H9 (cell line): Measurements from ENCODE around the gene CCR5. TPM values are rescaled to one million over a fixed set of nuclear protein-coding genes. Genes with fewer than 3 reads are reported as not detected.

Experiments
- DNase-seq: peaks from one replicate; pipeline ENCODE4 v3.0.0-alpha.2; 2017
- H2AFZ ChIP-seq: one replicate; pipeline ENCODE4 v1.6.1; 2013; ENCODE audit warnings: mild to moderate bottlenecking, low read length, control low read depth, moderate library complexity
- H2AK5ac ChIP-seq: 2 replicates; pipeline ENCODE4 v1.6.1; 2013; ENCODE audit warnings: low read length, control low read depth, mixed read lengths; ENCODE audit not compliant: insufficient read length
- H2BK120ac ChIP-seq: one replicate; pipeline ENCODE4 v1.6.1; 2013; ENCODE audit warnings: low read depth, mild to moderate bottlenecking, low read length, control low read depth, inconsistent platforms; ENCODE audit not compliant: poor library complexity, severe bottlenecking
- H2BK12ac ChIP-seq: 2 replicates; pipeline ENCODE4 v1.6.1; 2013; ENCODE audit warnings: low read length, control low read depth, mixed read lengths, low read depth; ENCODE audit not compliant: insufficient read length
- H2BK15ac ChIP-seq: 2 replicates; pipeline ENCODE4 v1.6.1; 2013; ENCODE audit warnings: low read depth, low read length, control low read depth
- H2BK20ac ChIP-seq: one replicate; pipeline ENCODE4 v1.6.1; 2013; ENCODE audit warnings: low read depth, mild to moderate bottlenecking, low read length, control low read depth, inconsistent platforms; ENCODE audit not compliant: poor library complexity, severe bottlenecking
- H2BK5ac ChIP-seq: 2 replicates; pipeline ENCODE4 v1.6.1; 2013; ENCODE audit warnings: low read length, control low read depth, mixed read lengths; ENCODE audit not compliant: insufficient read length
- H3K14ac ChIP-seq: 2 replicates; pipeline ENCODE4 v1.6.1; 2013; ENCODE audit warnings: low read length, control low read depth; ENCODE audit not compliant: insufficient read depth
- H3K18ac ChIP-seq: 2 replicates; pipeline ENCODE4 v1.6.1; 2013; ENCODE audit warnings: low read depth, mild to moderate bottlenecking, mixed read lengths, low read length, control low read depth; ENCODE audit not compliant: insufficient read length
- H3K23ac ChIP-seq: 2 replicates; pipeline ENCODE4 v1.6.1; 2013; ENCODE audit warnings: low read length, control low read depth, mixed read lengths, low read depth; ENCODE audit not compliant: insufficient read length
- H3K23me2 ChIP-seq: 2 replicates; pipeline ENCODE4 v1.6.1; 2013; ENCODE audit warnings: low read depth, mild to moderate bottlenecking, mixed read lengths, low read length, control low read depth; ENCODE audit not compliant: insufficient read length, poor library complexity, severe bottlenecking
- H3K27ac ChIP-seq: 2 replicates; pipeline ENCODE4 v1.5.1; 2013; ENCODE audit warnings: low read length, control low read depth, mixed read lengths, low read depth; ENCODE audit not compliant: insufficient read length
- H3K27me3 ChIP-seq: 2 replicates; pipeline ENCODE4 v1.6.1; 2013; ENCODE audit warnings: low read length, control low read depth, inconsistent platforms; ENCODE audit not compliant: insufficient read depth
- H3K4ac ChIP-seq: 2 replicates; pipeline ENCODE4 v1.6.1; 2013; ENCODE audit warnings: low read depth, mild to moderate bottlenecking, control low read depth, inconsistent platforms, low read length, moderate library complexity
- H3K4me1 ChIP-seq: 2 replicates; pipeline ENCODE4 v1.6.1; 2013; ENCODE audit warnings: low read length, control low read depth, inconsistent platforms; ENCODE audit not compliant: insufficient read depth
- H3K4me2 ChIP-seq: 2 replicates; pipeline ENCODE4 v1.6.1; 2013; ENCODE audit warnings: low read length, control low read depth, mixed read lengths; ENCODE audit not compliant: insufficient read length, insufficient read depth
- H3K56ac ChIP-seq: 2 replicates; pipeline ENCODE4 v1.6.1; 2013; ENCODE audit warnings: low read depth, mild to moderate bottlenecking, mixed read lengths, low read length, control low read depth; ENCODE audit not compliant: insufficient read length
- H3K79me1 ChIP-seq: 2 replicates; pipeline ENCODE4 v1.6.1; 2013; ENCODE audit warnings: low read depth, mild to moderate bottlenecking, moderate library complexity, low read length, control low read depth, inconsistent platforms; ENCODE audit not compliant: insufficient read depth, poor library complexity, severe bottlenecking
- H3K79me2 ChIP-seq: 2 replicates; pipeline ENCODE4 v1.6.1; 2013; ENCODE audit warnings: low read length, control low read depth, inconsistent platforms; ENCODE audit not compliant: insufficient read depth
- H3K9ac ChIP-seq: 2 replicates; pipeline ENCODE4 v1.6.1; 2013; ENCODE audit warnings: low read length, control low read depth, mixed read lengths; ENCODE audit not compliant: insufficient read length; ENCODE audit errors: extremely low read depth
- H3K9me3 ChIP-seq: one replicate; pipeline ENCODE4 v1.6.1; 2013; ENCODE audit warnings: low read depth, low read length, inconsistent platforms; ENCODE audit not compliant: control insufficient read depth
- H3T11ph ChIP-seq: one replicate; pipeline ENCODE4 v1.6.1; 2013; ENCODE audit warnings: mild to moderate bottlenecking, low read length, control low read depth, inconsistent platforms
- H4K20me1 ChIP-seq: one replicate; pipeline ENCODE4 v1.6.1; 2013; ENCODE audit not compliant: control insufficient read depth, insufficient read length, insufficient read depth
- H4K5ac ChIP-seq: 2 replicates; pipeline ENCODE4 v1.6.1; 2013; ENCODE audit warnings: low read depth, mild to moderate bottlenecking, mixed read lengths, low read length, control low read depth; ENCODE audit not compliant: insufficient read length
- H4K8ac ChIP-seq: replicated peaks from 2 replicates; pipeline ENCODE4 v1.6.1; 2013; ENCODE audit warnings: low read length, control low read depth, mixed read lengths, low read depth; ENCODE audit not compliant: insufficient read length
- H4K91ac ChIP-seq: 2 replicates; pipeline ENCODE4 v1.6.1; 2013; ENCODE audit warnings: low read depth, mild to moderate bottlenecking, moderate library complexity, mixed read lengths, low read length, control low read depth; ENCODE audit not compliant: insufficient read length
- H3K27ac Mint-ChIP-seq, 3 experiments: 2 replicates in 2 of 3; 3 replicates in 1 of 3; pipeline ENCODE4 v1.8.0; 2020 to 2021; ENCODE audit warnings: mixed read lengths in 3 of 3, mild to moderate bottlenecking in 1 of 3, moderate library complexity in 1 of 3
- H3K27me3 Mint-ChIP-seq: 2 replicates; pipeline ENCODE4 v1.8.0; 2021; ENCODE audit warnings: low read depth, mild to moderate bottlenecking, moderate library complexity, mixed read lengths
- H3K36me3 Mint-ChIP-seq, 3 experiments: 2 replicates in 2 of 3; 3 replicates in 1 of 3; pipeline ENCODE4 v1.8.0; 2020 to 2021; ENCODE audit warnings: low read depth in 3 of 3, mixed read lengths in 3 of 3; ENCODE audit not compliant: insufficient read depth in 1 of 3
- H3K4me1 Mint-ChIP-seq, 2 experiments: 2 replicates each; pipeline ENCODE4 v1.8.0; 2020; ENCODE audit warnings: mixed read lengths in 2 of 2
- H3K4me3 Mint-ChIP-seq, 2 experiments: 2 replicates in 1 of 2; 3 replicates in 1 of 2; pipeline ENCODE4 v1.8.0; 2020 to 2021; ENCODE audit warnings: mild to moderate bottlenecking in 2 of 2, mixed read lengths in 2 of 2, moderate library complexity in 1 of 2
- H3K9me3 Mint-ChIP-seq, 2 experiments: 2 replicates in 1 of 2; 3 replicates in 1 of 2; pipeline ENCODE4 v1.8.0; 2020; ENCODE audit warnings: mild to moderate bottlenecking in 2 of 2, mixed read lengths in 2 of 2, moderate library complexity in 1 of 2
- CTCF ChIP-seq: fragments of 200-600 bp; sonication (generic); conservative IDR thresholded peaks from 3 replicates; pipeline ENCODE4 v1.8.0; 2021; ENCODE audit warnings: antibody characterized with exemption, mild to moderate bottlenecking
- WGBS: extraction: QIAGEN DNeasy Blood & Tissue Kit; methylation state at CpG from one replicate; pipeline ENCODE4 v1.1.7; 2013; ENCODE audit warnings: missing lambda C conversion rate, low lambda C conversion rate, mixed read lengths; ENCODE audit not compliant: insufficient read length; ENCODE audit errors: extremely low coverage; 5-methylcytosine and 5-hydroxymethylcytosine counted together
- total RNA-seq: library from RNA; stranded (reverse); gene quantifications from 2 replicates; pipeline ENCODE4 v1.2.1, GENCODE V29; 2021

Gene CCR5
- total RNA-seq, 1 experiment from 2014 or later, result not detected

- H2BK5ac ChIP-seq, result no peak overlapping the region
- no peaks in the 10 kb centered on the region for H3K79me2 ChIP-seq
- H3T11ph ChIP-seq, result no peak overlapping the region
- no peak overlapping the region for H4K91ac ChIP-seq
- H2BK20ac ChIP-seq, result no peak overlapping the region
- H3K4ac ChIP-seq, result no peak overlapping the region
- H2AK5ac ChIP-seq, result no peak overlapping the region
- H3K56ac ChIP-seq, result no peak overlapping the region
- Mint-ChIP-seq H3K4me1 (peaks cover 0 to 3% of the 10 kb centered on the region in 2 experiments; a peak in 1 of 4 replicates), H3K36me3 (no peaks in the 10 kb centered on the region), H3K27ac (no peak overlapping the region), H3K9me3 (no peaks in the 10 kb centered on the region), H3K27me3 (peaks cover 8% of the 10 kb centered on the region), H3K4me3 (no peak overlapping the region)
- H3K23ac ChIP-seq, result no peak overlapping the region
- no peak overlapping the region for H3K18ac ChIP-seq
- H3K79me1 ChIP-seq, result no peaks in the 10 kb centered on the region
- H3K23me2 ChIP-seq, result no peaks in the 10 kb centered on the region
- no peak overlapping the region for H2BK12ac ChIP-seq
- no peaks in the 10 kb centered on the region for H3K27me3 ChIP-seq
- no peak overlapping the region for H4K8ac ChIP-seq
- WGBS, result 100% methylated on average over 1 of the region's 2 CpGs
- H4K5ac ChIP-seq, result no peak overlapping the region
- H2BK120ac ChIP-seq, result no peak overlapping the region
- no peaks in the 10 kb centered on the region for H3K4me1 ChIP-seq
- no peak for DNase-seq
- H3K4me2 ChIP-seq, result no peak overlapping the region
- H3K14ac ChIP-seq, result no peak overlapping the region
- no peak overlapping the region for H3K27ac ChIP-seq
- H3K9me3 ChIP-seq, result no peaks in the 10 kb centered on the region
- H3K9ac ChIP-seq, result no peak overlapping the region
- H2AFZ ChIP-seq, result no peak overlapping the region
- TF ChIP-seq CTCF, result no peak
- H4K20me1 ChIP-seq, result no peaks in the 10 kb centered on the region
- no peak overlapping the region for H2BK15ac ChIP-seq
Observed at GRCh38 chr3:46399557-46399956, 28.8 kb downstream of the CCR5 start.
